Activated CD4-positive, alpha-beta T cell treated with anti-CD3 and anti-CD28 coated beads, Interleukin-2, amount 50 U/mL, for 24 hours (primary cell): Measurements from ENCODE around the gene JAKMIP1.
"Not testable (repeated sequence)": the region's sequence is repeated elsewhere in the genome, so short reads cannot be mapped to it uniquely, and the experiment has no call there.

Experiments
- DNase-seq, 2 donors: peaks; one replicate each; pipeline ENCODE4 v3.0.0-alpha.2; 2020; ENCODE audit warnings: low read depth in 1 of 2, low spot score in 1 of 2

The JAKMIP1 gene

DNA sequence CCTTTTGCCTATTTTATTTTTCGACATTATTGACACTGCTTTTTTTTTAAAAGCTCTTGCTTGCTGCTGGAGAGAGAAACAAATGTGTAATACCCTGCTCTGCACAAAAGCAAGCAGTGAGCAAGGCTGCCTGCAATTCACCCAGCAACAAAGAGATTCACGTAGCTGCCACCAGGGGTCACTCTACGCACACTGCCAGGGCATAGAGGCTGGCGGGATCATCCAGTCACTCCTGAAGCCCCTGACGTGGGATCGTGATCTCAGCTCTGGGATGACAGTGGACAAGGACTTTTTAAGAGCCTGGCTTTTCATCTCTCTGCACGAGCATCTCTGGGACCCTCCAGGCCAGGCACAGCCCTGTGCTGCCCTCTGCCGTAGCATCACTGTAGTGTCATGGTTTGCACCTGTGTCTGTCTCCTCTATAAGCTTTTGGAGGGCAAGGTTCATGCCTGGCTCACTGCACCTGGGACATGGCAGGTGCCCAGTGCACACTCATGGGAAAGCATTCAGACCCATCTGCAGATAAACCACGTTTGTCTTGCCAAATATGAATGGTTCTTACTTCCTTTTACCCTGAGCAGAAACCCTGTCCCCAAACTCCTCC lies 201.9 kb downstream of the JAKMIP1 start:
- peak; percentile 1 to 22 for DNase-seq

DNA sequence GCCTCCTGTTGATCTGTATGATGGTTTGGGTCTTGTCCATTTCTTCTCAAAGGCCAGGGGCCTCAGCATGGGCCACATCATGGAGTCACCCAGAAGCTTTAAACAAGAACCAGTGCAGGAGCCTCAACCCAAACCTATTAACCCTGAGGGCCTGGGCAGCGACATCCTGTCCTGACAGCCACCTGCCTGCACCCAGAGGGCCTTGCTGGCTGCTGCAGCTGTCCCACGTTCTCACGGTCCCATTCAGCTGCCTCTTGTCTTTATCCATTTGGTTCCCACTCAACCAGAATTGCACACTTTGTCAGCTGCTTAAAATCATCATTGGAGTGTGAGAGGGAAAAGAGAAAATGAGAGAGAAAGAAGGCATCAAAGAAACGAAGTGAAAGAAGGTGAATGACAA lies 203.7 kb downstream of the JAKMIP1 start:
- DNase-seq = no peak

- DNase-seq = no peak
Measured at GRCh38 chr4:5995901-5996623, 204.3 kb downstream of the JAKMIP1 start.

DNA sequence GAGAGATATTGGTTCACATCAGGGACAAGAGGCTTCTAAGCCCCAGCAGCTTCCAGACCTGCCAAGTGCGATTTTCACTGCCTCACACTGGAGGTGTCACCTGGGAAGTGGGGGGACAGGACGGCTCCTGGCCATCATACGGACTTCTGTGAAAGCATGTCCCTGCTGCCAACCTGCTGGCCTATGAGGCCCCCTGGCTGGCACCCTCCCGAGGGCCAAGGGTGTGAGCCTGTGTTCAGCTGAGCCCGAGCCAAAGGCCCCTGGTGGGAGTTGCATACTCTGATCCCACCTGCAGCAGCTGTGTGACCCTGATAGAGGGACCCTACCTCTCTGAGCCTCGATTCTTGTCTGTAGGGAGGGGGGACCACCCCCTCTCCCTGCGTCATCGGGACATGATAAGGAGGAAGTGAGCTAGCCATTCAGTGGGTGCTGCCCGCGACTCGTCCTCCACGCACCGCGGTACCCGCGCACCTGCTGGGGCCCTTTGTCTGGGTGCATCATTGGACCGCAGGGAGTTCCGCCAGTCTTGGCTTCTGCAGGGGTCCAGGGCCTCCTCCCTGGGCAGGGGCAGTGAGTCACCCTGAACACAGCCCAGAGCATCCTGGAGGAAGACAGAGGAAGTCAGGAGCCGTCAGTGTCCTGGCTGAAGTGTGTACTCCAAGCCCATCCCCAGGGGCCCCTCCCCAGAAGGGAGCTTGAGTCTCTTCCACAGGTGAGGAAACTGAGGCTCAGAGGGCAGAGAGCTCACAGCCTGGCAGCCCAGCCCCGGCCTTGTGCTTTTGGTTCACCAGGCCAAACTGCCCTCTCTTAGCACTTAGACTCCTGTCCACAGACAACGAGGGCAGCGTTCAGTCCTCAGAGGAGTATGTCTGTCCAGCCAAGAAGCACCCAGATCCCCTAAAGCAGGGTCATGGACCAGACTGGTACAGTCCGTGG lies 206.2 kb downstream of the JAKMIP1 start:
- no peak for DNase-seq

DNA sequence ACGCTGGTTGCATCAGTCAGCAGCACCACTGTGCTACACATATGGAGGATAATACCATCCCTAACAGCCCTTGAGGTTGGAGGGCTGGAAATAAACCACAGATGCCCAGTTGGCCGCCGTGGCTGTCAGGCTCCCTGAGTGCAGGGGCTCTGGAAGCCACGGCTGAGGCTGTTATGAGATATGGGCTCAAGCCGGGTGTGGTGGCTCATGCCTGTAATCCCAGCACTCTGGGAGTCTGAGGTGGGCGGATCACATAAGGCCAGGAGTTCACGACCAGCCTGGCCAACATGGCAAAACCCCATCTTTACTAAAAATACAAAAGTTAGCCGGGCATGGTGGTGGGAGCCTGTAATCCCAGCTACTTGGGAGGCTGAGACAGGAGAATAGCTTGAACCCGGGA lies 207.0 kb downstream of the JAKMIP1 start:
- not testable (repeated sequence) for DNase-seq

DNA sequence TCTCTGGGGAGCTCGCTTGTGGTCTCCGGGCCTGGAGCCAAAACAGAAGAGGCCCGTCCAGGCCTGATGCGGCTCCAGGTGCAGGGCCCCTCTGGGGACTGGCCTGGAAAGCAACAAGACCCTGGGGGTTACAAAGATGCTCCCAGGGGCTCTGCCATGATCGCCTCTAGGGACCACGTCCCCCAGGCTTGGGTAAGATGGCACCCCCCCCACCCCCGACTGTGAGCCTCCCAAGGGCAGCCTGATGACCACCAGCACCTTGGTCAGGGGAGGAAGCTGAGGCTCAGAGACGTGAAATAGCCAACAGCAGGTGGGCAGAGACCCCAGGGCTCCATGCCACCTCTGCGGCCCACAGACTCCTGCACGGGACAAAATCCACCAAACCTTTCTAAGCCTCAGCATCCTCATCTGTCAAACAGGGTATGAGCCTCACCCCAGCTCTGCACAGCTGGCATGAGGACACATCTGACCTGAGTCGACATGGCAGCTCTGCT lies 207.5 kb downstream of the JAKMIP1 start:
- DNase-seq = no peak

- no peak for DNase-seq
Measured at GRCh38 chr4:5992171-5992827, 208.1 kb downstream of the JAKMIP1 start.

GRCh38 chr4:5991405-5991804 lies 208.9 kb downstream of the JAKMIP1 start:
- no peak for DNase-seq

DNA sequence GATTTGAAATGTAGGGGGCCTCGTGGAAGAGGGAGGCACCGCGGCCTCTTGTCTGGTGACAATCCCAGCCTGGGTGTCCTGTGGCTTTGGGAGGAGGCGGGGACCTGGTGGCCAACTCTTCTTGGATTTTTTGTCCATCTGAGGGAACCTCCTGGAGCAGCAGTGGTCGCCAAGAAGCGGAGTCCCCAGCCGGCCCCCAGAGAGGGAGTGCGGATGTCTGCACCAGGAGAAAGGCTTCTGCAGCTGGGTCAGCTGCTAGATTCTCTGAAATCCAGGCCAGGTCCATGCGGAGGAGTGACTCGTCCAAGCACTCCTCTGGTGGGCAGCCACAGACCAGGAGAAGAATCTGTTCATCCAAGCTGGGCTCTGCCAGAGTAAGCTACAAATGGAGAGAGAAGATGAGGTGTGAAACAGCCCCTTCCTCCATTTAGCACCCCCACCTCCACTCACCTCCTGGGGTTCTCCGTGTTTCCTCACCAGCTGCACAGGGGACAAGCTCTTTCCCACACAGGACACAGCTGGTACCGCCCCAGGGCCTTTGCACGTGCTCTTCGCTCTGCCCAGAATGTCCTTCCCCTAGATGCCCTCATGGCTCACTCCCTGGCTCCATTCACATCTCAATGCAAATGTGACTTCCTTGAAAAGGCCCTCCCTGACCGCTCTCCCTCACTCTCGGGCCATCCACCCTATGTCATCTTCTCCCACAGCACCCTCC lies 209.7 kb downstream of the JAKMIP1 start:
- DNase-seq = no peak

DNA sequence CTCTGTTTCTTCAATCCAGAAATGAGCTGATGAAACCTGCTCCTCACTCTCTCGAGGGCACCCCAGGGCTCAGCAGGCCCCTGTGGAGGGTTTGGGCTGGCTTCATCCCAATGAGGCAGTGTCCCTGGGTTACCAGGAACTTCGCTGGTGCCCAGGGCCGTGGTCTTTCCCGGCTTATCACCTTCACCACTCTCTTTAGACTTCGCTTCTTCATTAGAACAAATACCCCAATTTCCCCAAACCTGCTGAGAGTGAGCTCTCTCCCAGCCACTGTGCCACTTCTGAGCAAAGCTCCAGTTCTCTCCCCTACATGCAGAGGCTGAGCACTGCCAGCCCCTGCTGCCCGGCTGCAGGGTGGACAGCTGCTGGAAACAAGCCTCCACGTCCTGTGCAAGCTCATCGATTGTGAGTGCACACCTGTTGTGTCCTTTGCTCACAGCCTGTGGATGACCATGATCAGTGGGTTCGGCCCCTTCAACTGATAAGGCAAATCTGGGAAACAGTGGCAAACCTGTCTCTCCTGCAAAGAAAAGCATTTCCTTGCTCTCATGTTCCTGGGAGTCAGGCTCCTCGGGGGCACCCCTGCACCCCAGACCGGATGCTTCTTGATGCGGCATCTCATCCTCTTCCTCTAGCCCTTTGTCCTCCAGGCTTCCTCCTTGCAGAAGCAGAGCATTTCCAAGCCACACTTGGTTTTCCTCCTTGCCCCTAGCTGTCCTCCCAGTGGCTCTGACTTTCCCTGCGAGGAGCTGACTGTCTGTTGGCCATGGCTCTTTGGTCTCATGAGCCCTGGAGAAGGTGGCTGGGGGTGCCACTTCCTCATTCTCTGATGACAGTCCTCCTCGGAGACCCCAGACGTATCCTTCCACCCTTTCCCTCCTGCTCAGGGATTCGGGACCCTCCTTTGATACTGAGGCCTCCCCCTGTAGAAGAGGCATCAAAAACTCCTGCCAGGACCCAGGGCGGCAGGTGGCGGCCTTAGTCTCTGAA lies 210.8 kb downstream of the JAKMIP1 start:
- DNase-seq = no peak

GRCh38 chr4:5988086-5988845 lies 212.1 kb downstream of the JAKMIP1 start:
- DNase-seq = no peak

DNA sequence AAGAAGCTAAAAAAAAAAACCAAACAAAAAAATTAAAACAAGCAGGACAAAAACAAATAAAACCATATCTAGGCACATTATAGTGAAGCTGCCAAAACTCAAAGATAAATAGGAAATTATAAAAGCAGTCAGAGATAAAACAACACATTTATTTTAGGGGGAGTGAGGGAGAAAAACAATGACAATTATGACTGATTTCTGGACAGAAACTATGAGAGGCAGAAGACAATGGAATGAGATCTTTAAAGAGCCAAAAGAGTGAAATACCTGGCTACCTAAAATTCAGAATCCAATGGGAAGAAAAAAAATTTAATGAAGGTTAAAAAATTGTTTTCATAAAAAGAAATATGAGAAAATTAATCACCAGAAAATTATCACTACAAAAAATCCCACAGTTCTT lies 215.5 kb downstream of the JAKMIP1 start:
- DNase-seq = no peak

GRCh38 chr4:5982156-5982973 lies 218.0 kb downstream of the JAKMIP1 start:
- no peak for DNase-seq

GRCh38 chr4:5980436-5981155 lies 219.8 kb downstream of the JAKMIP1 start:
- no peak for DNase-seq

- no peak for DNase-seq
Measured at GRCh38 chr4:5979981-5980380, 220.4 kb downstream of the JAKMIP1 start.

DNA sequence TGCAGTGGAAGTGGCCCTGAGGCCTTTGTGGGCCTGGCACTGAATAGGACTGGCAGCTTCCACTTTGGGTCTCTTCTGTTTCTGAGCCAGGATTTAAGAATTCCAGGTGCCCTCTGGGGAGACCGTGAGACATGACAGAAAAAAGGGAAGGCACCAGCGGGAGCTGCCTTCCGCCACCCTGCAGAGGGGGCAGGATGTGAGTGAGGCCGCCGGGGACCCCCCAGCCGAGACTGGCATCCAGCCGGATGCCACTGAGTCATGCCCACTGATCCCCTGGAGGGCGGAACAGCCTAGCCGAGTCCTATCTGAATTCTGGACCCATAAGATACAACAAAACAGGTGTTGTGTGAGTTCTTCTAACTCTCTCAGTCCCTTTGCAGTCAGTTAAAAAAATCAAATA lies 223.4 kb downstream of the JAKMIP1 start:
- no peak for DNase-seq

DNA sequence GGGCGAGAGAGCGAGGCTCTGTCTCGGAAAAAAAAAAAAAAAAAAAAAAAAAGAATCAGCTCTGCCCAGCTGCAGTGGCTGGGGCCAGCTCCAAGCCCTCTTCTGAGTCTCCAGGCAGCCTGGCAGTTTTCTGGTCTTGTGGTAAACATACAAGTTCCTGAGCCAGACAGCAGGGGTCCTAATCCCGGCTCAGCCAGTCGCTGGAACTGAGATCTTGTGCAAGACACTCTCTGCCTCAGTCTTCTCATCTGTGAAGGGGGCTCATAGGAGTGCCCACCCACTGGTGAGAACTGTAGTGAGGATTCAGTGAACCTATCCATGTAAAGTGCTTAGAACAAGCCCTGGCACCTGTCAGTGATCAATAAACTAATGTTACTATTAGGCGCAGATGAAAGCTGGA lies 223.9 kb downstream of the JAKMIP1 start:
- DNase-seq = no peak
